ENCODE results near the gene IFNGR2. TPM values are rescaled to one million over a fixed set of nuclear protein-coding genes. Genes with fewer than 3 reads are reported as not detected.
"Not testable (repeated sequence)": the region's sequence is repeated elsewhere in the genome, so short reads cannot be mapped to it uniquely, and the experiment has no call there.

Gene IFNGR2
- total RNA-seq, 1 experiment from 2014 or later: 47.0 TPM

DNA sequence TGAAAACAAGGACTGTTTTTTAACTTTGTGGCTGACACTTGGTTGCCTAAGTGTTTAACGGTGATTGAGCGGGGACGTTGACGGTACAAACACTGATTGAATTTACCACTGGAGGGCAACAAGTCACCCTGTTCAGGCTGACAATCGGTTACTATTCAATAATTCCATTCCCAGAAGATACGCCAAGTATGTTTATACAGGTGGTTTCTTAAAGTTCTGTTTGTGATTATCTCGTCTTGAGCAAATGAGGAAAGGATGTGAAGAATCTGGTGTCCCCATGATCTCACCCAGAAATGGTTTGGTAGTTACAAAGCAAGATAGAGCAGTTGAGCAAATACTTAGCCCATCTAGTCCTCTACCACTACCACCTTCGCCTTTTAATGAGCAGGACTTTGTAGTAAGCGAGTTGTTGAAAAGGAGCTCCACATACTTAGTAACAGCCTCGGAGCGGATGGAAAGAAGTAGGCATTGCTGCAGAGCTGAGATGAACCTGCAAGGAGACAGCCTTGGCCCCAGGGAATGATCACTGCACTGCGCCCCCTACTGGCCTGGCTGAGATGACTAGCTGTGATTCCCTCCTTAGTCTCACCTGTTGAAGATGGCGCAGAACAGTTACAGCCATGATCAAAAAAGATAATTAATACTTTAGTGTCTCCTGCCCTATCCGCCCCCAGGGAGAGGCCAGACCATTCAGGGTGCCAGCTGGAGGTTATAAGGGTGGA, 42.2 kb upstream of the IFNGR2 start:
- H3K36me3 Mint-ChIP-seq (ENCODE audit: insufficient read depth, unreplicated experiment): peaks cover 7% of the 10 kb centered on the region
- peak overlapping the region; percentile 68 for H3K4me3 Mint-ChIP-seq (ENCODE audit: unreplicated experiment)
- peak; percentile 84 to 88 for DNase-seq
- no TSS peak for BruUV-seq (replicated peaks)
- Histone ChIP-seq H3K4me3 (ENCODE audit: low read depth, low read length) (peak overlapping the region; percentile 31), H3K36me3 (ENCODE audit: control insufficient read depth, insufficient read depth, low read length) (no peaks in the 10 kb centered on the region), H3K4me1 (peaks cover 18% of the 10 kb centered on the region), H3K9me3 (no peaks in the 10 kb centered on the region), H3K27me3 (replicated peaks; ENCODE audit: control insufficient read depth, insufficient read depth, low read length) (no peaks in the 10 kb centered on the region)
- POLR2A ChIA-PET: interaction anchor here (0.6 to 1.6 kb wide), 4 partner anchors 36 to 119 kb away, joined by 3 to 11 read pairs (median 6); partner anchors contain the start of genes IFNAR1 and TMEM50B
- H3K27me3 Mint-ChIP-seq (ENCODE audit: insufficient read depth, unreplicated experiment): no peaks in the 10 kb centered on the region
- H3K9me3 Mint-ChIP-seq (ENCODE audit: unreplicated experiment): peaks cover 9% of the 10 kb centered on the region
- intact Hi-C loops (cut with micrococcal nuclease; ENCODE audit: unreplicated experiment): loop anchor here (1.0 to 2.0 kb wide), 5 partner anchors 14 to 161 kb away; no protein-coding TSS in a partner anchor
- TF ChIP-seq, protein P1, sequence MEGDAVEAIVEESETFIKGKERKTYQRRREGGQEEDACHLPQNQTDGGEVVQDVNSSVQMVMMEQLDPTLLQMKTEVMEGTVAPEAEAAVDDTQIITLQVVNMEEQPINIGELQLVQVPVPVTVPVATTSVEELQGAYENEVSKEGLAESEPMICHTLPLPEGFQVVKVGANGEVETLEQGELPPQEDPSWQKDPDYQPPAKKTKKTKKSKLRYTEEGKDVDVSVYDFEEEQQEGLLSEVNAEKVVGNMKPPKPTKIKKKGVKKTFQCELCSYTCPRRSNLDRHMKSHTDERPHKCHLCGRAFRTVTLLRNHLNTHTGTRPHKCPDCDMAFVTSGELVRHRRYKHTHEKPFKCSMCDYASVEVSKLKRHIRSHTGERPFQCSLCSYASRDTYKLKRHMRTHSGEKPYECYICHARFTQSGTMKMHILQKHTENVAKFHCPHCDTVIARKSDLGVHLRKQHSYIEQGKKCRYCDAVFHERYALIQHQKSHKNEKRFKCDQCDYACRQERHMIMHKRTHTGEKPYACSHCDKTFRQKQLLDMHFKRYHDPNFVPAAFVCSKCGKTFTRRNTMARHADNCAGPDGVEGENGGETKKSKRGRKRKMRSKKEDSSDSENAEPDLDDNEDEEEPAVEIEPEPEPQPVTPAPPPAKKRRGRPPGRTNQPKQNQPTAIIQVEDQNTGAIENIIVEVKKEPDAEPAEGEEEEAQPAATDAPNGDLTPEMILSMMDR (IDR thresholded peaks at IDR 0.05; ENCODE audit: insufficient read depth in 1 of 2, low read depth in 1 of 2, low read length in 1 of 2, severe bottlenecking in 1 of 2, unreplicated experiment in 1 of 2): peak; percentile 84 to 87
- CTCF ChIA-PET: interaction anchor here (0.6 to 2.8 kb wide), 34 partner anchors 9 to 367 kb away, joined by 3 to 41 read pairs (median 4); partner anchors contain the start of genes DNAJC28, IFNAR1 and TMEM50B
- H3K27ac Mint-ChIP-seq (ENCODE audit: unreplicated experiment): peak overlapping the region; percentile 79
- H3K4me1 Mint-ChIP-seq (ENCODE audit: low read depth, unreplicated experiment): peaks cover 14% of the 10 kb centered on the region

DNA sequence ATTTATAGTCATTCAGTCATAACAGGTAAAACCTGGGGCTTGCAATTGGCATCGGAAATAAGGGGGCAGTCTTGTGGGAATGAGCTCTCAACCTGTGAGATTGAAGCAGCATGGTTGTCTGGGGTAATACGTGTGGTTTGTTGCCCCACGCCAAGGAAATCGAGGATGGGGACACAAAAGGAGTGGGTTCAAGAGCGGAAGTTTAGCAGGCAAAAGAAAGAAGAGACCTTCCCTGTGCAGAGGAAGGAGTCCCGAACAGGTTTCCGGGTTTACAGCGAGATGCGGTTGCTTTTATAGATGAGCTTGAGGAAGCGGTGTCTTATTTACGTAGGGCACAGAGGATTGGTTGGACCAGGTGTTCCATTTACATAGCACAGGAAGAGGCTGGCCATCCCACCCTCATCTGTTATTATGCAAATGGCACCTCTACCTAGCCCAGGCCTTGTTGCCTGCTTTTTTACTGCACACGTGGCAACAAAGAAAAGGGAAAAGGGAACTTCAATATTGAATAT, 41.1 kb upstream of the IFNGR2 start:
- ChIA-PET POLR2A (interaction anchor here (1.3 kb wide), 1 partner anchor 43 kb away, joined by 11 read pairs; no protein-coding TSS in a partner anchor), CTCF (interaction anchor here (0.6 to 2.8 kb wide), 20 partner anchors 8 to 368 kb away, joined by 3 to 41 read pairs (median 5); partner anchors contain the start of genes IFNAR1 and TMEM50B)
- intact Hi-C loops (cut with micrococcal nuclease; ENCODE audit: unreplicated experiment): no loop called here
- H3K4me3 Mint-ChIP-seq (ENCODE audit: unreplicated experiment): peak overlapping the region; percentile 68
- H3K36me3 Mint-ChIP-seq (ENCODE audit: insufficient read depth, unreplicated experiment): peaks cover 6% of the 10 kb centered on the region
- Histone ChIP-seq H3K36me3 (ENCODE audit: control insufficient read depth, insufficient read depth, low read length) (no peaks in the 10 kb centered on the region), H3K9me3 (peaks cover 5% of the 10 kb centered on the region; the same call in 1 of the 2 replicates), H3K4me3 (ENCODE audit: low read depth, low read length) (no peak overlapping the region), H3K4me1 (peaks cover 18% of the 10 kb centered on the region), H3K27me3 (replicated peaks; ENCODE audit: control insufficient read depth, insufficient read depth, low read length) (no peaks in the 10 kb centered on the region)
- no TSS peak for BruUV-seq (replicated peaks)
- H3K27me3 Mint-ChIP-seq (ENCODE audit: insufficient read depth, unreplicated experiment): no peaks in the 10 kb centered on the region
- peaks cover 13% of the 10 kb centered on the region for H3K9me3 Mint-ChIP-seq (ENCODE audit: unreplicated experiment)
- TF ChIP-seq, protein P1 (IDR thresholded peaks at IDR 0.05; ENCODE audit: insufficient read depth in 1 of 2, low read depth in 1 of 2, low read length in 1 of 2, severe bottlenecking in 1 of 2, unreplicated experiment in 1 of 2): no peak
- no peak for DNase-seq
- H3K27ac Mint-ChIP-seq (ENCODE audit: unreplicated experiment): peak overlapping the region; percentile 79
- H3K4me1 Mint-ChIP-seq (ENCODE audit: low read depth, unreplicated experiment): peaks cover 14% of the 10 kb centered on the region

DNA sequence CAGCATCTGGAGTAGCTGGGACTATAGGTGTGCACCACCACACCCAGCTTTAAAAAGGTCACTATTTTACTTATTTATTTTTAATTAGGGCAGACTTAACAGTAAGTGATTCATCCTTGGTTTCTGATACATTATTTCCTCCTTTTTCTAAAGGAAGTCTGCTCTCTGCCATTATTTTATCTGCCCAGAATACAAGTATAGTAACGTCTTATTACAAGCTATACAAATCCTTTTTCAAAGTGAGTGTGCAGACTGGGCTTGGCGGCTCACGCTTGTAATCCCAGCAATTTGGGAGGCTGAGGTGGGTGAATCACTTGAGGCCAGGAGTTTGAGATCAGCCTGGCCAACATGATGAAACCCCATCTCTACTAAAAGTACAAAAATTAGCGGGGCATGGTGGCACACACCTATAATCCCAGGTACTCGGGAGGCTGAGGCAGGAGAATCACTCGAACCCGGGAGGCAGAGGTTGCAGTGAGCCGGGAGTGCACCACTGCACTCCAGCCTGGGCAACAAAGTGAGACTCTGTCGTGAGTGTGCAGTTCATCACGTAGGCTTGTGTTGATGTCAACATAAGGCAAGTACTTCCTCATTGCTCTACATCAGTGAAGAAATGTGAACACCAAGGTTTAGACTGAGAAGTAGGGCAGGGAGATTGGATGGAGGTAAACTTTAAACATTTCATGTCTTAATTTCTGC, 39.2 kb upstream of the IFNGR2 start:
- intact Hi-C loops (cut with micrococcal nuclease; ENCODE audit: unreplicated experiment); H3K27ac Mint-ChIP-seq (ENCODE audit: unreplicated experiment); H3K36me3 Mint-ChIP-seq (ENCODE audit: insufficient read depth, unreplicated experiment); H3K27me3 Mint-ChIP-seq (ENCODE audit: insufficient read depth, unreplicated experiment); H3K4me3 Mint-ChIP-seq (ENCODE audit: unreplicated experiment); H3K4me3 ChIP-seq (ENCODE audit: low read depth, low read length); BruUV-seq (replicated peaks); DNase-seq; H3K27me3 ChIP-seq (replicated peaks; ENCODE audit: control insufficient read depth, insufficient read depth, low read length); H3K36me3 ChIP-seq (ENCODE audit: control insufficient read depth, insufficient read depth, low read length): not testable (repeated sequence)
- Mint-ChIP-seq H3K9me3 (ENCODE audit: unreplicated experiment) (peaks cover 22% of the 10 kb centered on the region), H3K4me1 (ENCODE audit: low read depth, unreplicated experiment) (peaks cover 14% of the 10 kb centered on the region)
- peaks cover 17% of the 10 kb centered on the region for H3K9me3 ChIP-seq
- ChIA-PET CTCF (interaction anchor here (1.4 kb wide), 1 partner anchor 164 kb away, joined by 3 read pairs; no protein-coding TSS in a partner anchor), POLR2A (interaction anchor here (0.6 kb wide), 1 partner anchor 74 kb away, joined by 5 read pairs; no protein-coding TSS in a partner anchor)
- H3K4me1 ChIP-seq: peaks cover 18% of the 10 kb centered on the region

Data from Caco-2 (cell line).